ENCODE measurements around the gene FSTL4. TPM values are rescaled to one million over a fixed set of nuclear protein-coding genes. Genes with fewer than 3 reads are reported as not detected.

Gene FSTL4
- polyA plus RNA-seq, 1 donor (not counting 4 experiments of a cell fraction or from before 2014, with no cell fraction given) = 1.7 TPM

DNA sequence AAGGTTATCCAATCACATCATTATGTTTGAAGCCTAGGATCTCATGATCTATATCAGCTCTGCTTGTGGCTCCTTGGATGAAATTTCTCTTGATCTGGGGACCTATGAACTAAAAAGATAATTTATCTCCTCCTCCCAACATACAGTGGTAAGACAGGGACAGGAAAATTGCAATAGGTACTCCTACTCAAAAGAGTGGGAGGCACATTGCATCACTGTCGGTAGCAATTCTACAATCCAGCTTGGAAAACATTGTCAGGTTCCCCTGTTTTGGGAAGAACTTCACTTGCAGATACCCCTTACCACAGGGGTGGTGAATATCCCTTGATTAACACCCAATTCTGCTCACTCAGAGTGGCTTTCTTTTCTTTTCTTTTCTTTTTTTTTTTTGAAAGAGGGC, 452.8 kb downstream of the FSTL4 start:
- no peak overlapping the region for H3K27ac ChIP-seq (ENCODE audit: control insufficient read depth, insufficient read depth, low read length)
- no peaks in the 10 kb centered on the region for H3K4me1 ChIP-seq (ENCODE audit: control insufficient read depth, extremely low read depth, insufficient read depth, low read length)
- no peaks in the 10 kb centered on the region for H4K20me1 ChIP-seq (ENCODE audit: control insufficient read depth, extremely low read depth, insufficient read depth, low read length)
- H3K79me2 ChIP-seq (ENCODE audit: control insufficient read depth, insufficient read depth, low read length) = no peaks in the 10 kb centered on the region
- DNase-seq (ENCODE audit: low read depth, low spot score) (no peak), FAIRE-seq (no peak)
- no peaks in the 10 kb centered on the region for H3K27me3 ChIP-seq (ENCODE audit: control insufficient read depth, extremely low read depth, insufficient read depth, low read length)
- H3K9ac ChIP-seq (ENCODE audit: control insufficient read depth, extremely low read depth, insufficient read depth, low read length) = no peak overlapping the region
- H3K4me3 ChIP-seq (ENCODE audit: control insufficient read depth in 2 of 3, extremely low read depth in 1 of 3, insufficient read depth in 2 of 3, low read depth in 1 of 3, low read length in 3 of 3) = no peak overlapping the region
- no peak for TF ChIP-seq EZH2 (IDR thresholded peaks at IDR 0.05; ENCODE audit: low read length)
- TF ChIP-seq, protein P1, sequence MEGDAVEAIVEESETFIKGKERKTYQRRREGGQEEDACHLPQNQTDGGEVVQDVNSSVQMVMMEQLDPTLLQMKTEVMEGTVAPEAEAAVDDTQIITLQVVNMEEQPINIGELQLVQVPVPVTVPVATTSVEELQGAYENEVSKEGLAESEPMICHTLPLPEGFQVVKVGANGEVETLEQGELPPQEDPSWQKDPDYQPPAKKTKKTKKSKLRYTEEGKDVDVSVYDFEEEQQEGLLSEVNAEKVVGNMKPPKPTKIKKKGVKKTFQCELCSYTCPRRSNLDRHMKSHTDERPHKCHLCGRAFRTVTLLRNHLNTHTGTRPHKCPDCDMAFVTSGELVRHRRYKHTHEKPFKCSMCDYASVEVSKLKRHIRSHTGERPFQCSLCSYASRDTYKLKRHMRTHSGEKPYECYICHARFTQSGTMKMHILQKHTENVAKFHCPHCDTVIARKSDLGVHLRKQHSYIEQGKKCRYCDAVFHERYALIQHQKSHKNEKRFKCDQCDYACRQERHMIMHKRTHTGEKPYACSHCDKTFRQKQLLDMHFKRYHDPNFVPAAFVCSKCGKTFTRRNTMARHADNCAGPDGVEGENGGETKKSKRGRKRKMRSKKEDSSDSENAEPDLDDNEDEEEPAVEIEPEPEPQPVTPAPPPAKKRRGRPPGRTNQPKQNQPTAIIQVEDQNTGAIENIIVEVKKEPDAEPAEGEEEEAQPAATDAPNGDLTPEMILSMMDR (optimal IDR thresholded peaks at IDR 0.05 in 1 of 3, IDR thresholded peaks at IDR 0.05 in 1 of 3, conservative IDR thresholded peaks at IDR 0.05 in 1 of 3; ENCODE audit: extremely low read depth in 1 of 3, insufficient read depth in 2 of 3, low read length in 3 of 3) = no peak
- no peak overlapping the region for H2AFZ ChIP-seq (ENCODE audit: control insufficient read depth, low read length)
- H3K4me2 ChIP-seq (ENCODE audit: control insufficient read depth, extremely low read depth, insufficient read depth, low read depth, low read length) = no peak overlapping the region
- dilution Hi-C loops (cut with MboI; ENCODE audit: extremely low pct_ligation_motif_present, low sequenced_read_pairs) = no loop called here
- H3K9me3 ChIP-seq (ENCODE audit: control insufficient read depth, low read depth, low read length) = no peaks in the 10 kb centered on the region
- no peaks in the 10 kb centered on the region for H3K9me1 ChIP-seq (ENCODE audit: control insufficient read depth, extremely low read depth, insufficient read depth, low read length)
- H3K36me3 ChIP-seq (ENCODE audit: control insufficient read depth in 2 of 2, extremely low read depth in 1 of 2, insufficient read depth in 2 of 2, low read length in 2 of 2) = no peaks in the 10 kb centered on the region

DNA sequence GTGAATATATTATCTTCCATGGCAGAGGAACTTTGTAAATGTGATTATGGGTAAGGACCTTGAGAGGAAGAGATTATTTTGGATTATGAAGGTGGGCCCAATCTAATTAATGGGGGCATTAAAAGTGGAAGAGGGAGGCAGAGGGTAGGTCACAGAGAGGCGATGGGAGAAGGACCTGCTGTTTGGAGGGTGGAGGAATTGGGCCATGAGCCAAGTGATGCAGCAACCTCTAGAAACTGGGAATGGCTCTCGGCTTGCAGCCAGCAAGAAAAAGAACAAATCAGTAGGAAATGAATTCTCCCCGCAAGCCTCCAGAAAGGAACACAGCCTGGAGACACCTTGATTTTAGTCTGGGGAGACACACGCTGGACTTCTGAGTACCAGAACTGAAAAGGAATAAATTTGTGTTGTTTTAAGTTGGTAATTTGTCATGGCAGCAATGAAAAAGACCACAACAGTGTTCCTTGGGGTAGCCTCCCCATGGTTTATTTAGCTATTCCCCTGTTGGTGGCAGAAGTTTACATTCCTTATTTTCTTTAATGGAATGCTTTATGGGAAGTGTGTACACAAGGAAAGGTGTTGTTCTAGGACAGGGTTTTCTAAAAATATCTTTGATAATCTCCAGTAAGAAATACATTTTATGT, 456.9 kb downstream of the FSTL4 start:
- H3K27me3 ChIP-seq (ENCODE audit: control insufficient read depth, extremely low read depth, insufficient read depth, low read length) = no peaks in the 10 kb centered on the region
- no peak overlapping the region for H3K4me2 ChIP-seq (ENCODE audit: control insufficient read depth, extremely low read depth, insufficient read depth, low read depth, low read length)
- H2AFZ ChIP-seq (ENCODE audit: control insufficient read depth, low read length) = no peak overlapping the region
- TF ChIP-seq, protein P1 (optimal IDR thresholded peaks at IDR 0.05 in 1 of 3, IDR thresholded peaks at IDR 0.05 in 1 of 3, conservative IDR thresholded peaks at IDR 0.05 in 1 of 3; ENCODE audit: extremely low read depth in 1 of 3, insufficient read depth in 2 of 3, low read length in 3 of 3) = no peak
- no peak for TF ChIP-seq EZH2 (IDR thresholded peaks at IDR 0.05; ENCODE audit: low read length)
- no peaks in the 10 kb centered on the region for H3K4me1 ChIP-seq (ENCODE audit: control insufficient read depth, extremely low read depth, insufficient read depth, low read length)
- H3K9me3 ChIP-seq (ENCODE audit: control insufficient read depth, low read depth, low read length) = no peaks in the 10 kb centered on the region
- FAIRE-seq (no peak), DNase-seq (ENCODE audit: low read depth, low spot score) (no peak)
- H3K4me3 ChIP-seq (ENCODE audit: control insufficient read depth in 2 of 3, extremely low read depth in 1 of 3, insufficient read depth in 2 of 3, low read depth in 1 of 3, low read length in 3 of 3) = no peak overlapping the region
- H3K36me3 ChIP-seq (ENCODE audit: control insufficient read depth in 2 of 2, extremely low read depth in 1 of 2, insufficient read depth in 2 of 2, low read length in 2 of 2) = no peaks in the 10 kb centered on the region
- no peaks in the 10 kb centered on the region for H3K9me1 ChIP-seq (ENCODE audit: control insufficient read depth, extremely low read depth, insufficient read depth, low read length)
- dilution Hi-C loops (cut with MboI; ENCODE audit: extremely low pct_ligation_motif_present, low sequenced_read_pairs) = no loop called here
- no peaks in the 10 kb centered on the region for H3K79me2 ChIP-seq (ENCODE audit: control insufficient read depth, insufficient read depth, low read length)
- H3K27ac ChIP-seq (ENCODE audit: control insufficient read depth, insufficient read depth, low read length) = no peak overlapping the region
- no peak overlapping the region for H3K9ac ChIP-seq (ENCODE audit: control insufficient read depth, extremely low read depth, insufficient read depth, low read length)
- H4K20me1 ChIP-seq (ENCODE audit: control insufficient read depth, extremely low read depth, insufficient read depth, low read length) = no peaks in the 10 kb centered on the region

Data from keratinocyte (primary cell).